Activated T-cell treated with anti-CD3 and anti-CD28 coated beads, Interleukin-2, amount 50 U/mL, for 24 hours (primary cell): ENCODE measurements around the gene ANKRD11.
"Not testable (repeated sequence)": the region's sequence is repeated elsewhere in the genome, so short reads cannot be mapped to it uniquely, and the experiment has no call there.

Source experiments
- DNase-seq: peaks from one replicate; pipeline ENCODE4 v3.0.0-alpha.2; 2020
- H3K27ac Mint-ChIP-seq: 2 replicates; pipeline ENCODE4 v1.8.0; 2020; ENCODE audit warnings: mild to moderate bottlenecking, mixed read lengths
- H3K27me3 Mint-ChIP-seq: 2 replicates; pipeline ENCODE4 v1.8.0; 2020; ENCODE audit warnings: mixed read lengths
- H3K36me3 Mint-ChIP-seq: 2 replicates; pipeline ENCODE4 v1.8.0; 2020; ENCODE audit warnings: low read depth, mixed read lengths
- H3K4me1 Mint-ChIP-seq: 2 replicates; pipeline ENCODE4 v1.8.0; 2020; ENCODE audit warnings: low read depth, mixed read lengths
- H3K4me3 Mint-ChIP-seq: 2 replicates; pipeline ENCODE4 v1.8.0; 2020; ENCODE audit warnings: mild to moderate bottlenecking, moderate library complexity, mixed read lengths
- H3K9me3 Mint-ChIP-seq: 2 replicates; pipeline ENCODE4 v1.8.0; 2020; ENCODE audit warnings: mixed read lengths

ANKRD11 gene

DNA sequence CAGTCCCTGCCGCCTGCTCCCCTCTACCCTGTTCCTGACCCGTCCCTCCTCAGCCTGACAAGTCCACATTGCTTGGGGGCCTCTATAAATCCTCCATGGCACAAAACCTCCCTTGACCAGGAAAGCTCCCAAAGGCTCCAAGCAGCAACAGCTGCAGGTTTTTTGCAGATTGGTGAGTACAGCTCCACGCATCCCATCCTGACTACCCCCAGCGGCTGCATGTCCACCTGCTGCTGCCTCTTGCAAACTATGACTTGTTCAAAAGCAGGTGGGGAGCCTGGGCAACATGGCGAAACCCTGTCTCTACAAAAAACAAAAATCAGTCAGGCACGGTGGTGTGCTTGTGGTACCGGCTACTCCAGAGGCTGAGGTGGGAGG is 122.8 kb downstream of the ANKRD11 start:
- Mint-ChIP-seq H3K27me3 (no peaks in the 10 kb centered on the region), H3K9me3 (no peaks in the 10 kb centered on the region), H3K36me3 (peaks cover 68% of the 10 kb centered on the region), H3K4me1 (peaks cover 94% of the 10 kb centered on the region), H3K4me3 (no peak overlapping the region), H3K27ac (peak overlapping the region; percentile 47)
- no peak for DNase-seq

GRCh38 chr16:89366561-89367537 is 123.5 kb downstream of the ANKRD11 start:
- Mint-ChIP-seq H3K9me3 (no peaks in the 10 kb centered on the region), H3K36me3 (peaks cover 64% of the 10 kb centered on the region), H3K4me3 (no peak overlapping the region), H3K27me3 (no peaks in the 10 kb centered on the region), H3K27ac (peak overlapping the region; percentile 68), H3K4me1 (peaks cover 95% of the 10 kb centered on the region)
- no peak for DNase-seq

DNA sequence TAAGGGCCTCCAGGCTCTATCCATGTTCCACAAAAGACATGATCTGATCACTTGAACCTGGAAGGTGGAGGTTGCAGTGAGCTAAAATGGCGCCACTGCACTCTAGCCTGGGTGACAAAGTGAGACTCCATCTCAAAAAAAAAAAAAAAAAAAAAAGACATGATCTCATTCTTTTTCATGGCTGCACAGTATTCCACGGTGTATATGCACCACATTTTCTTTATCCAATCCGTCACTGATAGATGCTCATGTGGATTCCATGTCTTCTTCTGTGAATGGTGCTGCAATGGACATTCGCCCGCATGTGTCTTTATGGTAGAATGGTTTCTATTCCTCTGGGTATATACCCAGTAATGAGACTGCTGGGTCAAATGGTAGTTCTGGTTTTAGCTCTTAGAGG is 124.4 kb downstream of the ANKRD11 start:
- no peaks in the 10 kb centered on the region for H3K9me3 Mint-ChIP-seq
- H3K27me3 Mint-ChIP-seq, result no peaks in the 10 kb centered on the region
- peaks cover 60% of the 10 kb centered on the region for H3K36me3 Mint-ChIP-seq
- DNase-seq, result no peak
- H3K4me3 Mint-ChIP-seq, result no peak overlapping the region
- H3K27ac Mint-ChIP-seq, result peak overlapping the region; percentile 75
- H3K4me1 Mint-ChIP-seq, result peaks cover 95% of the 10 kb centered on the region

DNA sequence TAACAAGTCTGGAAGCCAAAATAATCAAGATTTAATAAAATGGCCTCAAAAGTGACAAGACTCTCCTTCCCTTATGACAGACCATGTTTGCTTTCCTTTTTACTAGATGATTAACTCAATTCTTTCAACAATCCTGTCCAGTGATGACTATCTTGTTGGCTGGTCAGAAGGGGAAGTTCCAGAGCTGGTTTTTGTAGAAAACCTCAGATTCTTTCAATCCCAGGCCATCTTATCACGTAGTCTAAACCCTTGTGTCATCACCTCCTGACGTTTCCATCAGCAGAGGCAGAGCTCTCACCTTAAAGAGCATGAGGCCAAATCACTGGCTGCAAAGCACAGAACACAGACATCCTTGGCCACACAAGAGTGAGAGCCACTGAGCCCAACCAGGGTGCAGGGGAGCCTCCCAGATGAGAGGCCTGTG is 125.3 kb downstream of the ANKRD11 start:
- Mint-ChIP-seq H3K4me1 (peaks cover 95% of the 10 kb centered on the region), H3K36me3 (peaks cover 60% of the 10 kb centered on the region), H3K27me3 (no peaks in the 10 kb centered on the region), H3K27ac (peak overlapping the region; percentile 89), H3K4me3 (no peak overlapping the region), H3K9me3 (no peaks in the 10 kb centered on the region)
- DNase-seq, result no peak

GRCh38 chr16:89364606-89365005 is 125.8 kb downstream of the ANKRD11 start:
- Mint-ChIP-seq H3K4me3 (no peak overlapping the region), H3K9me3 (no peaks in the 10 kb centered on the region), H3K36me3 (peaks cover 60% of the 10 kb centered on the region), H3K27me3 (no peaks in the 10 kb centered on the region), H3K4me1 (peaks cover 95% of the 10 kb centered on the region), H3K27ac (peak overlapping the region; percentile 89)
- no peak for DNase-seq

DNA sequence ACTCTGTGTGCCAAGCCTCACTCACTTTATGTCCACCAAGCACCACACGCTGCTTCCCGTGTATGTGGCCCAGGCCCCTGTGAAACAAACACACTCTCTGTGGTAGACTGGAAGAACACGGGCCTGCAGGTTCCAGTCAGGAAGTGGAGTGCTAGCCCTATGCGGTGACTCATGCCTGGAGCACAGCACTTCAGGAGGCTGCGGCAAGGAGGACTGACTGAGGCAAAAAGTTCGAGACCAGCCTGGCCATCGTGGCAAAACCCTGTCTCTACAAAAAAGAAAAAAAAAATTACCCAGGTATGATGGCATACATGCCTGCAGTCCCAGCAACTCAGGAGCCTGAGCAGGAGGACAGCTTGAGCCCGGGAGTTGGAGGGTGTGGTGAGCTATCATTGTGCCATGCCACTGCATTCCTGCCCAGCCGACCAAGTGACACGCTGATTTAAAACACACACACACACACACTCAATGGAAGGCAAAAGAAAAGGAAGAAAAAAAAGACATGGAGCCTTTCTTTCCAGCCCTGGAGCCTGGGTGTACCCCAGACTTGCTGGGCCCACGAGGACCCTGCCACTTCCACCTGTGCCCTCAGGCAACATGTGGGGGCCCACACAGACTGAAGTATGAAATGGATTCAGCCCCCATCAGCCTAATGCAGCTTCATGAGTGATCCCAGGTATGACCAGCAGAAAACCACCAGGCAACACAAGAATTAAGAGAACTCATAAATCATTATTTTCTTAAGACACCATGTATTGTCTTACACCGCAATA is 126.6 kb downstream of the ANKRD11 start:
- DNase-seq, result no peak
- H3K36me3 Mint-ChIP-seq, result peaks cover 63% of the 10 kb centered on the region
- peaks cover 95% of the 10 kb centered on the region for H3K4me1 Mint-ChIP-seq
- no peaks in the 10 kb centered on the region for H3K27me3 Mint-ChIP-seq
- no peaks in the 10 kb centered on the region for H3K9me3 Mint-ChIP-seq
- H3K4me3 Mint-ChIP-seq, result peak overlapping the region; percentile 38
- peak overlapping the region; percentile 89 for H3K27ac Mint-ChIP-seq

DNA sequence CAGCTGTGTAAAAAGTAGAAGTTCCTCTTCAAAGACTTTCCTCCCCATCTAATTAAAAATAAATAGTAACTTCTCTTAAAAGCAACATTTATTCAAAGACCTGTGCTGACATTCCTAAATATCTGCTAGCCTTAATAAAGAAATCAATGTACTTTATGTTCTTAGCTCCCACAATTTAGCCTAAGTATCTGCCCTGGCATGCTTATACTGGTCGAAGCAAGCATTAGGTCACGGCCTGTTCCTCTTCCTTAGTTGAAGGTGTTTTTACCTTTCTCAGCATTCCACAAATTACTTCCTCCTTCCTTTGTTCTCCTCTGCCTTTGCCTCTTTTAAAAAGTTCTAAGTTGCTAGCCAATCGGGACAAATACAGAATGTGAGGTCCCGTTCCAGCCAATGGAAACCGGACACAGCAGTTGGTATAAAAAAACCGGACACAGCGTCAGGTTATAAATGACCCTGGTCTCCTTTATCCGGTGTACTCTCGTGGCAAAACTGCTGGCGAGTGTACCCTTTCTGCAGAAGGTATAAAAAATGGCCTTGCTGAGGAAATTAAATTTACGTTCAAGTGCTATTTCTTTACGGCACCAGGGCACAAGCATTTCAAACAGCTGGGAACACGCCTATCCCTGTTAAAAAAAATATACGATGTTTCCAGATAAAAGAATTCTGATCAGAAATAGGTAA is 127.7 kb downstream of the ANKRD11 start:
- H3K27me3 Mint-ChIP-seq, DNase-seq, H3K9me3 Mint-ChIP-seq: not testable (repeated sequence)
- peak overlapping the region; percentile 91 for H3K27ac Mint-ChIP-seq
- peaks cover 66% of the 10 kb centered on the region for H3K36me3 Mint-ChIP-seq
- H3K4me3 Mint-ChIP-seq, result peak overlapping the region; percentile 17
- peaks cover 97% of the 10 kb centered on the region for H3K4me1 Mint-ChIP-seq

- H3K4me1 Mint-ChIP-seq, result peaks cover 99% of the 10 kb centered on the region
- no peak for DNase-seq
- H3K27me3 Mint-ChIP-seq, result no peaks in the 10 kb centered on the region
- peaks cover 66% of the 10 kb centered on the region for H3K36me3 Mint-ChIP-seq
- H3K9me3 Mint-ChIP-seq, result no peaks in the 10 kb centered on the region
- H3K27ac Mint-ChIP-seq, result peak overlapping the region; percentile 91
- H3K4me3 Mint-ChIP-seq, result peak overlapping the region; percentile 17
These were observed 128.4 kb downstream of the ANKRD11 start for GRCh38 chr16:89361751-89362539.

GRCh38 chr16:89360760-89361435 is 129.5 kb downstream of the ANKRD11 start:
- peaks cover 62% of the 10 kb centered on the region for H3K36me3 Mint-ChIP-seq
- H3K27me3 Mint-ChIP-seq, result no peaks in the 10 kb centered on the region
- H3K4me1 Mint-ChIP-seq, result peaks cover 95% of the 10 kb centered on the region
- H3K27ac Mint-ChIP-seq, result peak overlapping the region; percentile 91
- peak overlapping the region; percentile 17 for H3K4me3 Mint-ChIP-seq
- no peaks in the 10 kb centered on the region for H3K9me3 Mint-ChIP-seq
- DNase-seq, result peak; percentile 80

GRCh38 chr16:89359264-89360147 is 130.9 kb downstream of the ANKRD11 start:
- peak overlapping the region; percentile 54 for H3K4me3 Mint-ChIP-seq

GRCh38 chr16:89358030-89359005 is 132.0 kb downstream of the ANKRD11 start:
- Mint-ChIP-seq H3K4me3 (peak overlapping the region; percentile 54), H3K36me3 (peaks cover 65% of the 10 kb centered on the region), H3K4me1 (peaks cover 94% of the 10 kb centered on the region), H3K27me3 (no peaks in the 10 kb centered on the region), H3K27ac (peak overlapping the region; percentile 89), H3K9me3 (no peaks in the 10 kb centered on the region)
- no peak for DNase-seq

More at GRCh38 chr16:89359264-89360147, 130.9 kb downstream of the ANKRD11 start:
- Mint-ChIP-seq H3K27ac (peak overlapping the region; percentile 84), H3K9me3 (no peaks in the 10 kb centered on the region), H3K36me3 (peaks cover 57% of the 10 kb centered on the region), H3K4me1 (peaks cover 95% of the 10 kb centered on the region), H3K27me3 (no peaks in the 10 kb centered on the region)
- no peak for DNase-seq
